ENCODE results near the gene DNAJB13.

The DNAJB13 gene

DNA sequence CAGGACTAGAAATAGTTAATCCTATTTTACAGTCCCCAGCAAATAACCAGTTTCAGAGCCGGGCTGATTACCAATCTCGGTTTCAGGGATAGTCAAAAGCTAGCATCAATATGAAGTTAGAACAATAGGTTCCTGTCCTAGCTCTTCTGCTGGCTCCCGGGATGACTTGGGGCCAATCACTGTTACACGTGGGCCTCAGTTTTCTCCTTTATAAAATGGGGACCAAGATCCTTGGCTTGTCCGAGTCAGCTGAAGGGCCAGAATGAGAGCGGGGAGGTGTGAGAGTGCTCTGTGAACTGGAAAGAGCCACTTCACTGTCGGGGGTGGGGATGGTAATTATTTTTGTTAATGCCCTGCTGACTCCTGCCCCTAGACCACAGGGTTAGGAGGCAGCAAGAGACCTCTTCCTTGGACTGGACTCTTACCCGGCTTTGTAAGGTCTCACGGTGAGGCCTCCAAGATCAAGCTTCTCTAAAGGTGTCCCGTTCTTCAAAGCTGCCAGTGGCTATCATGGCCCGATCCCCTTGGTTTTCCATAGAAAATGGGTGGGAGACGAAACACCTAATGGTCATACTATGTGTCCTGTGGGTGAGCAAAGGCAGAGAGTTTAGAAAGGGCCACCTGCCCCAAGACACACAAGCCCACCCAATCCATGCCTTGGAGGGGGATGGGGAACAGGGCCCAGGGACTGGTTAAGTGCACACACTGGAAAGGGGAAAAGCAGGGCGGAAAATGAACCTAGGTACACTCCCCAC, 30.4 kb downstream of the DNAJB13 start:
- Histone ChIP-seq H3K27ac (ENCODE audit: low read depth, low read length) (peak overlapping the region; percentile 95), H3K9me3 (ENCODE audit: control insufficient read depth, insufficient read depth, low read length) (no peaks in the 10 kb centered on the region), H3F3A (ENCODE audit: control insufficient read depth, insufficient read depth) (peaks cover 70% of the 10 kb centered on the region), H3K4me3 (ENCODE audit: low read length) (peak overlapping the region; percentile 99), H3K4me2 (ENCODE audit: low read length) (peak overlapping the region; percentile 94), H3K9me2 (replicated peaks; ENCODE audit: control insufficient read depth, low read length) (no peaks in the 10 kb centered on the region), H3K4me1 (ENCODE audit: control insufficient read depth, low read length) (peaks cover 77% of the 10 kb centered on the region), H3K36me3 (ENCODE audit: control insufficient read depth, low read length) (peaks cover 63% of the 10 kb centered on the region), H4K20me1 (ENCODE audit: control insufficient read depth, insufficient read depth, low read depth, low read length) (peaks cover 52% of the 10 kb centered on the region), H3K27me3 (ENCODE audit: control insufficient read depth, low read length) (no peaks in the 10 kb centered on the region), H3K79me2 (ENCODE audit: control insufficient read depth, low read length) (peaks cover 67% of the 10 kb centered on the region)
- TF ChIP-seq EZH2phosphoT487 (IDR thresholded peaks at IDR 0.05; ENCODE audit: borderline replicate concordance, low read length) = no peak
- TF ChIP-seq, protein P1, sequence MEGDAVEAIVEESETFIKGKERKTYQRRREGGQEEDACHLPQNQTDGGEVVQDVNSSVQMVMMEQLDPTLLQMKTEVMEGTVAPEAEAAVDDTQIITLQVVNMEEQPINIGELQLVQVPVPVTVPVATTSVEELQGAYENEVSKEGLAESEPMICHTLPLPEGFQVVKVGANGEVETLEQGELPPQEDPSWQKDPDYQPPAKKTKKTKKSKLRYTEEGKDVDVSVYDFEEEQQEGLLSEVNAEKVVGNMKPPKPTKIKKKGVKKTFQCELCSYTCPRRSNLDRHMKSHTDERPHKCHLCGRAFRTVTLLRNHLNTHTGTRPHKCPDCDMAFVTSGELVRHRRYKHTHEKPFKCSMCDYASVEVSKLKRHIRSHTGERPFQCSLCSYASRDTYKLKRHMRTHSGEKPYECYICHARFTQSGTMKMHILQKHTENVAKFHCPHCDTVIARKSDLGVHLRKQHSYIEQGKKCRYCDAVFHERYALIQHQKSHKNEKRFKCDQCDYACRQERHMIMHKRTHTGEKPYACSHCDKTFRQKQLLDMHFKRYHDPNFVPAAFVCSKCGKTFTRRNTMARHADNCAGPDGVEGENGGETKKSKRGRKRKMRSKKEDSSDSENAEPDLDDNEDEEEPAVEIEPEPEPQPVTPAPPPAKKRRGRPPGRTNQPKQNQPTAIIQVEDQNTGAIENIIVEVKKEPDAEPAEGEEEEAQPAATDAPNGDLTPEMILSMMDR (IDR thresholded peaks at IDR 0.05; ENCODE audit: low read depth, low read length, poor library complexity, severe bottlenecking) = no peak

DNA sequence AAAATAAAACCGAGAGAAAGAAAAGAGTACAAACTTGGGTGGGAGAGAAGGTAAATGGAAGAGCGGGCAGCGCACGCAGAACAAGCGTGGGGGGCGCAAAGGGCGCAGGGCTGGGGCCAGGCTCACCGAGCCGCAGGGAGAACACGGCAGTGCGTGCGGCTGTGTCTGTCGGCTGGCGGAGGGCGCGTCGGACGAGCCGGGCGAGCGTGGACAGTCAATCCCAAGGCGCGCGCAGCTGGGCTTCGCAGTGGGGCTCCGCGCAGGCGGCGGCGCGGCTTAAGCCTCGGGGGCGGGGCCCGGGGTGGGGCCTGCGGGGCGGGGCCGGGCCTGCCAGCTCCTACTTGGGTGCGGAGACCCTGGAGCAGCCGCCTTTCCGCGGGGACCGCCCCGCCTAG, 31.8 kb downstream of the DNAJB13 start, which contains the start of gene UCP2:
UCP2 (minus strand) TSS at position 249 of the 395 bp plus-strand sequence. CDS start 4,465 bp downstream, outside the sequence.
- Histone ChIP-seq H4K20me1 (ENCODE audit: control insufficient read depth, insufficient read depth, low read depth, low read length) (peaks cover 39% of the 10 kb centered on the region), H3K4me2 (ENCODE audit: low read length) (peak within 1 kb of the TSS; percentile 94), H3F3A (ENCODE audit: control insufficient read depth, insufficient read depth) (peaks cover 62% of the 10 kb centered on the region), H3K9me3 (ENCODE audit: control insufficient read depth, insufficient read depth, low read length) (no peaks in the 10 kb centered on the region), H3K36me3 (ENCODE audit: control insufficient read depth, low read length) (peaks cover 49% of the 10 kb centered on the region), H3K79me2 (ENCODE audit: control insufficient read depth, low read length) (peaks cover 60% of the 10 kb centered on the region), H3K4me3 (ENCODE audit: low read length) (peak within 1 kb of the TSS; percentile 99), H3K27me3 (ENCODE audit: control insufficient read depth, low read length) (no peaks in the 10 kb centered on the region), H3K4me1 (ENCODE audit: control insufficient read depth, low read length) (peaks cover 79% of the 10 kb centered on the region), H3K9me2 (replicated peaks; ENCODE audit: control insufficient read depth, low read length) (no peaks in the 10 kb centered on the region), H3K27ac (ENCODE audit: low read depth, low read length) (peak within 1 kb of the TSS; percentile 95)
- TF ChIP-seq, protein P1 (IDR thresholded peaks at IDR 0.05; ENCODE audit: low read depth, low read length, poor library complexity, severe bottlenecking) = no peak
- no peak for TF ChIP-seq EZH2phosphoT487 (IDR thresholded peaks at IDR 0.05; ENCODE audit: borderline replicate concordance, low read length)

DNA sequence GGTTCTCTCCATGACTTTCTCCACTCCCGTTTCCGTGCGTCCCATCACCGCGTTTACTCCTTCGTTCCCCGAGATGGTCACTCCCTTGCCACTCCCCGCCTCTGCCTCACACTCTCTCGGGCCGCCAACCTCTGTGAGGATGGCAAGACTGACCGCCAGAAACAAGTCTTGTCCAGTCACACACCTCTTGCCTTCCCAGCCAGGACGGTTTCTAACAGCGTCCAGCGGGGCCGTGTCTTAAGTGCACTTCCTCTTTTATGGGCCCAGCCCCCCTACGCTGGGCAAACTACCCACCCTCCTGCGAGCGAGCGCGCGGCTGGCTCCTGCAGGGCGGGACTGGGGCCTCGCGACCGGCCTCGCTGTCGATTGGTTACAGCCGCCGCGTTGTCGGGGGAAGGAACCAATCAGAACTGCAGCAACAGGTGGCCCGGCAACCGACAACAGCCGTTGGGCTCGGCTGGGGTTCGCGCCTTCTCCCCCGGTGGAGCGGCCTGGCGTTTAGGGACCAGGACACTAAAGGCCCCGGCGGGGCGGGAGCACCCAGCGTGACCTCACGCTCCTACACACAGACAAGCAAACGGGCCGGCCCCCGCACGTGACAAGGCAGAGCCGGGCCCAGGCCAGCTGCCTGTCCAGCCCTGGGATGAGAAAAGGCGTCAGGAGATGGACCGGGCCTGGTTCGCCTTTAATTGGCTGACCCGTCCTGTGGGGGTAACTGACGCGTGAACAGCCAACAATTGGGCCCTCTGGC, 32.3 kb downstream of the DNAJB13 start:
- Histone ChIP-seq H3K9me3 (ENCODE audit: control insufficient read depth, insufficient read depth, low read length) (no peaks in the 10 kb centered on the region), H4K20me1 (ENCODE audit: control insufficient read depth, insufficient read depth, low read depth, low read length) (peaks cover 33% of the 10 kb centered on the region), H3K9me2 (replicated peaks; ENCODE audit: control insufficient read depth, low read length) (no peaks in the 10 kb centered on the region), H3K36me3 (ENCODE audit: control insufficient read depth, low read length) (peaks cover 44% of the 10 kb centered on the region), H3K27ac (ENCODE audit: low read depth, low read length) (peak overlapping the region; percentile 95), H3K4me1 (ENCODE audit: control insufficient read depth, low read length) (peaks cover 75% of the 10 kb centered on the region), H3F3A (ENCODE audit: control insufficient read depth, insufficient read depth) (peaks cover 57% of the 10 kb centered on the region), H3K27me3 (ENCODE audit: control insufficient read depth, low read length) (no peaks in the 10 kb centered on the region), H3K79me2 (ENCODE audit: control insufficient read depth, low read length) (peaks cover 55% of the 10 kb centered on the region), H3K4me2 (ENCODE audit: low read length) (peak overlapping the region; percentile 94), H3K4me3 (ENCODE audit: low read length) (peak overlapping the region; percentile 99)
- no peak for TF ChIP-seq EZH2phosphoT487 (IDR thresholded peaks at IDR 0.05; ENCODE audit: borderline replicate concordance, low read length)
- TF ChIP-seq, protein P1 (IDR thresholded peaks at IDR 0.05; ENCODE audit: low read depth, low read length, poor library complexity, severe bottlenecking) = no peak

Data from DOHH2 (cell line).